GM12873 (cell line): ENCODE measurements around the gene IPO13.

Source experiments
- CTCF ChIP-seq: IDR thresholded peaks from 2 replicates; pipeline ENCODE4 v1.5.1; 2012; ENCODE audit warnings: low read depth, mild to moderate bottlenecking, moderate library complexity, low read length, control low read depth; ENCODE audit not compliant: insufficient read depth; ENCODE audit errors: missing control alignments

Gene IPO13

GRCh38 chr1:43931711-43932660 lies 14.8 kb upstream of the IPO13 start:
- TF ChIP-seq CTCF = no peak

GRCh38 chr1:43932786-43933385 lies 13.9 kb upstream of the IPO13 start:
- no peak for TF ChIP-seq CTCF

GRCh38 chr1:43933386-43934100 lies 13.2 kb upstream of the IPO13 start, which contains the start of gene ARTN:
ARTN (plus strand) TSS chr1:43933801; CDS start chr1:43935657, 1,856 bp downstream.
- TF ChIP-seq CTCF = no peak

GRCh38 chr1:43934101-43934985 lies 12.4 kb upstream of the IPO13 start:
- TF ChIP-seq CTCF = peak; percentile 96

- TF ChIP-seq CTCF = no peak
Observed at GRCh38 chr1:43934986-43935324, 11.8 kb upstream of the IPO13 start.

- no peak for TF ChIP-seq CTCF
Observed at GRCh38 chr1:43935711-43936427, 10.9 kb upstream of the IPO13 start.
